ENCODE results near the gene GOLM1. TPM values are rescaled to one million over a fixed set of nuclear protein-coding genes. Genes with fewer than 3 reads are reported as not detected.

Gene GOLM1
- polyA plus RNA-seq, 12 donors, result 50.7 to 95.8 (median 67.8) TPM; not detected in 1

DNA sequence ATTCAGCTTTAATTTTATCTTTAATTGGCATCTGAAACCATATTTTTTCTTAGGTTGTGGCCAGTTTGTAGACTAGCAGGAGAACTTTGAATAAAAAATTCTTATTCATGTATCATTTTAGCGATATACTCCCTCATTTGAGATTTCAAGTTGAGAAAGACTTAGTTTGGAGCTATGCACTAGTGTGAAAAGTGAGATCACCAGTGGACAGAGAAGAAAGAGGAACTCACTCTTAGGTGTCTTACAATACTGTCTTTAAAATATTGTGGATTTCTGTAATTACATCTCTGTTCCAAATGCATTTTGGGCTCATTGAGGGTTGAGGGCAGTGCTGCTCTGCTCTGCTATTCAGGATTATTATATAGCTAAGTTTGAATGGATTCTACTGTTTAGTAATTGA lies 103.8 kb downstream of the GOLM1 start:
- no peak for DNase-seq

DNA sequence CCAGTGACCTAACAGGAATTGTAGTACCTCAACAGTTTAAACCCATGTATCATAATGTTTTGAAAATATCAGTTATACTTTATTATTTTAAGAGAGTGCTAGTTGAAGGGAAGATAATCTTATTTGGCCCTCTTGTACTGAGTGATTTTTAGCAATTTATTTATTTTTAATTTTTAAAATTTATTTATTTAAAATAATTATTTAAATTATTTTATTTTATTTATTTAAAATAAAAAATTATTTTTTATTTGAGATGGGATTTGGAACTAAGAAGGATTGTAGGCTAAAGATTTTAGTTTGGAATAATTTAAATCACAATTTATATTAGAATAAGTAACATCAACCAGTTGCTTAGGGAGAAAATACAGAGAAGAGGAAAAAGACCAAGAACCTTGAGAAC lies 104.3 kb downstream of the GOLM1 start:
- no peak for DNase-seq

DNA sequence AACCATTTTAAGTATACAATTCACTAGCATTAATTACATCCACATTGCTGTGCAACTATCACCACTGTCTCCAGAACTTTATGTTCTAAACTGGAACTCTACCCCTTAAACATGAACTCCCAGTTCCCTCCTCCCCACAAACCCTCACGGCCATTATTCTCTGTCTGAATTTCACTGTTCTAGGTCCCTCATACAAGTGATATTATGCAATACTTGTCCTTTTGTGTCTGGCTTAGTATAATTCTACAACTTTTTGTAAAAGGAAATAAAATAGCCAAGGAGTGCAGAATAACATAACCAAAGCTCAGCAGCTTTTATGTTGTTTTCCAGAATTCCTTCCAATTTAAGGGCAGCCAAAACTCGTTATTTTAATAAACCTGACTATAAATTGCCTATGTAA lies 105.2 kb downstream of the GOLM1 start:
- DNase-seq, result no peak

DNA sequence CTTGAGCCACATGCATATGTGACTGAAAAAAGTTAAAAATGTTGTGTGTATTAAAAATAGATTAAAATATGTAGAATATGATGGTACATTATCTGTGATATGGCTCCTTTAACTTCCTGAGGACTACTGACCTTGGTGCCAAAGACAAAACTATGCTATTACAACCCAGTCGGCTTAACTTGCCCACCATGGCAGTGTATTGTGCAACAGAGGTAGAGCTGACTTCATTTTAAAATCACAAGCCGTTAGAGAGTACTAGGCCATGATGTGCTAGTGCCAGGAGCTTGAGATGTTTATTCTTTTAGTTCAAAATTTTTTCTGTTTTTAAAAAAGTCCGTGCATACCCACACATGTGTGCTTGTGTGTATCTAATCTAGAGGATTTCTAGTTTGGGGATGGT lies 112.1 kb downstream of the GOLM1 start:
- no peak for DNase-seq

- no peak for DNase-seq
Observed at GRCh38 chr9:85984457-85984856, 114.9 kb downstream of the GOLM1 start.

- peak; percentile 9 for DNase-seq
Observed at GRCh38 chr9:85981369-85981768, 118.0 kb downstream of the GOLM1 start.

DNA sequence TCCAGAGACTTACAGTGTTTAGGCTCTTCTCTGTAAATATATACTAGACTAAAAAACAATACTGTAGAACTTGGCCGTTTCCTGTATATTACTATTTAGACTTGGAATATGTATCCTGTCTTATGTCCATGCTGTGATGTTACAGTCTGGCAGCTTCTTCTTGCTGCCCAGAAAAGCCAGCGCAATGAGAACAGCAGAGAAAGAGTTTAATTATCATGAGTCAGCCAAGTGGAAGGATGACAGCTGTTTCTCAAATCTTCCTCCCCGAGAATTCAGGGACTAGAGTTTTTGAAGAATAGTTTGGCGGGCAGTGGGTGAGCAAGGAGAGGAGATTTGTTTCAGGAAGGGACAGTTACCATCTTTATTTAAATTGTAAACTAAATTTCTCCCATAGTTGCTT lies 120.9 kb downstream of the GOLM1 start:
- peak; percentile 59 for DNase-seq

Other genes with a start within 250 kb of the GOLM1 start
- 10 to 100 TPM in 11 of 12 donors, not detected in 1; 13.7 to 25.6 (median 22.2) TPM for gene NAA35, start 158.4 kb downstream of the GOLM1 start, polyA plus RNA-seq (ENCODE audit: insufficient read length in 12 of 12)
- under 1 TPM in 7 of 12 donors, not detected in 5; 0.07 to 0.42 (median 0.20) TPM for gene C9orf153, start 160.1 kb upstream of the GOLM1 start, polyA plus RNA-seq (ENCODE audit: insufficient read length in 12 of 12)
- gene ISCA1, start 183.0 kb upstream of the GOLM1 start, polyA plus RNA-seq (ENCODE audit: insufficient read length in 12 of 12), result 10 to 100 TPM in 11 of 12 donors, not detected in 1; 28.7 to 40.1 (median 34.4) TPM

Measured in muscle of arm (tissue), 12 donors.